ENCODE data around the gene RBM19.

DNA sequence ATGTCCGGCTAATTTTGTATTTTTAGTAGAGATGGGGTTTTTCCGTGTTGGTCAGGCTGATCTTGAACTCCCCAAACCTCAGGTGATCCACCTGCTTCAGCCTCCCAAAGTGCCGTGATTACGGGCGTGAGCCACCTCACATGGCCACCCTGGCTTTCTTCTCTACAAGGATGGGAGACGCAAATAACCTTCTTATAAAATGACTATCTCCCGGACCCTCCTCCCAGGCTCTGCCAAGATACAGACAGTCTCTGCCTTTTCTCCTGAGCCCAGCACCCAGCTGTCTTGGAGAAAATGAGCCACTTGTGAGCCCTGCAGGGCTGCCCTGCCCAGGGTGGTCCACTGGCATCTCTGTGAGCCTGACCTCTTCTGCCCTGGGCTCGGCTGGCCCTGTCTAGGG is 34.7 kb upstream of the RBM19 start:
- TF ChIP-seq, protein P1, sequence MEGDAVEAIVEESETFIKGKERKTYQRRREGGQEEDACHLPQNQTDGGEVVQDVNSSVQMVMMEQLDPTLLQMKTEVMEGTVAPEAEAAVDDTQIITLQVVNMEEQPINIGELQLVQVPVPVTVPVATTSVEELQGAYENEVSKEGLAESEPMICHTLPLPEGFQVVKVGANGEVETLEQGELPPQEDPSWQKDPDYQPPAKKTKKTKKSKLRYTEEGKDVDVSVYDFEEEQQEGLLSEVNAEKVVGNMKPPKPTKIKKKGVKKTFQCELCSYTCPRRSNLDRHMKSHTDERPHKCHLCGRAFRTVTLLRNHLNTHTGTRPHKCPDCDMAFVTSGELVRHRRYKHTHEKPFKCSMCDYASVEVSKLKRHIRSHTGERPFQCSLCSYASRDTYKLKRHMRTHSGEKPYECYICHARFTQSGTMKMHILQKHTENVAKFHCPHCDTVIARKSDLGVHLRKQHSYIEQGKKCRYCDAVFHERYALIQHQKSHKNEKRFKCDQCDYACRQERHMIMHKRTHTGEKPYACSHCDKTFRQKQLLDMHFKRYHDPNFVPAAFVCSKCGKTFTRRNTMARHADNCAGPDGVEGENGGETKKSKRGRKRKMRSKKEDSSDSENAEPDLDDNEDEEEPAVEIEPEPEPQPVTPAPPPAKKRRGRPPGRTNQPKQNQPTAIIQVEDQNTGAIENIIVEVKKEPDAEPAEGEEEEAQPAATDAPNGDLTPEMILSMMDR (IDR thresholded peaks at IDR 0.05; ENCODE audit: extremely low read depth in 1 of 2, insufficient read depth in 1 of 2, low read depth in 1 of 2, low read length in 2 of 2) = no peak
- TF ChIP-seq POLR2AphosphoS5 (IDR thresholded peaks at IDR 0.05; ENCODE audit: insufficient read depth, low read depth, low read length) (no peak), POLR2A (IDR thresholded peaks at IDR 0.05; ENCODE audit: low read depth, low read length) (no peak), EZH2 (IDR thresholded peaks at IDR 0.05; ENCODE audit: borderline replicate concordance, low read depth, low read length, severe bottlenecking) (no peak), JUN (IDR thresholded peaks at IDR 0.05; ENCODE audit: borderline replicate concordance, insufficient read depth, insufficient read length, low read depth) (no peak), FOS (IDR thresholded peaks at IDR 0.05; ENCODE audit: borderline replicate concordance, insufficient read depth, low read length) (no peak), MYC (IDR thresholded peaks at IDR 0.05; ENCODE audit: low read depth, low read length) (no peak), GATA2 (IDR thresholded peaks at IDR 0.05; ENCODE audit: insufficient read depth, insufficient read length, low read depth, low read length) (no peak)
- TF ChIP-seq, protein P2, sequence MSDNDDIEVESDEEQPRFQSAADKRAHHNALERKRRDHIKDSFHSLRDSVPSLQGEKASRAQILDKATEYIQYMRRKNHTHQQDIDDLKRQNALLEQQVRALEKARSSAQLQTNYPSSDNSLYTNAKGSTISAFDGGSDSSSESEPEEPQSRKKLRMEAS (IDR thresholded peaks at IDR 0.05; ENCODE audit: insufficient read depth, insufficient read length) = no peak

Data from endothelial cell of umbilical vein (primary cell).